NCI-H82 treated with DMSO at 0.1 percent for 48 hours (cell line): ENCODE measurements around the gene ATP2C2.
"Not testable (repeated sequence)": the region's sequence is repeated elsewhere in the genome, so short reads cannot be mapped to it uniquely, and the experiment has no call there.

Source experiments
- DNase-seq: peaks from one replicate; lab custom pipeline; 2025; ENCODE audit not compliant: unreplicated experiment; lab: John Stamatoyannopoulos, UW

The ATP2C2 gene

GRCh38 chr16:84368308-84368996, at the start of gene ATP2C2:
ATP2C2 (plus strand) TSS chr16:84368538; CDS start chr16:84368616, 78 bp downstream.
- no peak for DNase-seq

GRCh38 chr16:84319146-84319760, 49.1 kb upstream of the ATP2C2 start:
- no peak for DNase-seq

GRCh38 chr16:84320511-84320910, 47.8 kb upstream of the ATP2C2 start:
- DNase-seq: no peak

GRCh38 chr16:84321932-84322331, 46.4 kb upstream of the ATP2C2 start:
- no peak for DNase-seq

GRCh38 chr16:84322749-84323148, 45.6 kb upstream of the ATP2C2 start:
- no peak for DNase-seq

- no peak for DNase-seq
These were observed 44.7 kb upstream of the ATP2C2 start for GRCh38 chr16:84323606-84324005.

GRCh38 chr16:84324434-84325262, 43.7 kb upstream of the ATP2C2 start:
- DNase-seq: no peak

GRCh38 chr16:84326545-84326944, 41.8 kb upstream of the ATP2C2 start:
- DNase-seq: no peak

GRCh38 chr16:84327926-84328505, 40.3 kb upstream of the ATP2C2 start:
- no peak for DNase-seq

- no peak for DNase-seq
These were observed 39.3 kb upstream of the ATP2C2 start for GRCh38 chr16:84329016-84329415.

- no peak for DNase-seq
These were observed 38.3 kb upstream of the ATP2C2 start for GRCh38 chr16:84329843-84330684.

GRCh38 chr16:84330685-84331050, 37.7 kb upstream of the ATP2C2 start:
- no peak for DNase-seq

- DNase-seq: no peak
These were observed 36.1 kb upstream of the ATP2C2 start for GRCh38 chr16:84331998-84332780.

- no peak for DNase-seq
These were observed 35.2 kb upstream of the ATP2C2 start for GRCh38 chr16:84332975-84333684.

GRCh38 chr16:84334058-84334457, 34.3 kb upstream of the ATP2C2 start:
- DNase-seq: no peak

- DNase-seq: no peak
These were observed 33.9 kb upstream of the ATP2C2 start for GRCh38 chr16:84334482-84334881.

- DNase-seq: not testable (repeated sequence)
These were observed 31.1 kb upstream of the ATP2C2 start for GRCh38 chr16:84337236-84337635.

- peak; percentile 54 for DNase-seq
These were observed 29.0 kb upstream of the ATP2C2 start for GRCh38 chr16:84339311-84339710.

- DNase-seq: no peak
These were observed 28.6 kb upstream of the ATP2C2 start for GRCh38 chr16:84339766-84340165.
